ENCODE results near the gene ADTRP. TPM values are rescaled to one million over a fixed set of nuclear protein-coding genes. Genes with fewer than 3 reads are reported as not detected.

Gene ADTRP
- total and polyA plus RNA-seq, 2 of the 13 experiments (the other 11 are each of a cell fraction or from before 2014, with no cell fraction given) = not detected

- TF ChIP-seq E2F1 (CRISPR knock-in tag; IDR thresholded peaks at IDR 0.05) = no peak
- TF ChIP-seq, protein P1, sequence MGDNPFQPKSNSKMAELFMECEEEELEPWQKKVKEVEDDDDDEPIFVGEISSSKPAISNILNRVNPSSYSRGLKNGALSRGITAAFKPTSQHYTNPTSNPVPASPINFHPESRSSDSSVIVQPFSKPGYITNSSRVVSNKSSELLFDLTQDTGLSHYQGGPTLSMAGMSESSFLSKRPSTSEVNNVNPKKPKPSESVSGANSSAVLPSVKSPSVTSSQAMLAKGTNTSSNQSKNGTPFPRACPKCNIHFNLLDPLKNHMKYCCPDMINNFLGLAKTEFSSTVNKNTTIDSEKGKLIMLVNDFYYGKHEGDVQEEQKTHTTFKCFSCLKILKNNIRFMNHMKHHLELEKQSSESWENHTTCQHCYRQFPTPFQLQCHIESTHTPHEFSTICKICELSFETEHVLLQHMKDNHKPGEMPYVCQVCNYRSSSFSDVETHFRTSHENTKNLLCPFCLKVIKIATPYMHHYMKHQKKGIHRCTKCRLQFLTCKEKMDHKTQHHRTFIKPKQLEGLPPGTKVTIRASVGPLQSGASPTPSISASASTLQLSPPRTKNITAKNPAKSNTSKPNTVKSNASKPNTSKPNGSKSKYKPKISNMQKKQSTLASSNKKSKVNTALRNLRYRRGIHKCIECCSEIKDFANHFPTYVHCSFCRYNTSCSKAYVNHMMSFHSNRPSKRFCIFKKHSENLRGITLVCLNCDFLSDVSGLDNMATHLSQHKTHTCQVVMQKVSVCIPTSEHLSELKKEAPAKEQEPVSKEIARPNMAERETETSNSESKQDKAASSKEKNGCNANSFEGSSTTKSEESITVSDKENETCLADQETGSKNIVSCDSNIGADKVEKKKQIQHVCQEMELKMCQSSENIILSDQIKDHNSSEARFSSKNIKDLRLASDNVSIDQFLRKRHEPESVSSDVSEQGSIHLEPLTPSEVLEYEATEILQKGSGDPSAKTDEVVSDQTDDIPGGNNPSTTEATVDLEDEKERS (CRISPR knock-in tag; IDR thresholded peaks at IDR 0.05) = no peak
- TF ChIP-seq AGO2 (optimal IDR thresholded peaks at IDR 0.05; ENCODE audit: low read depth, low read length) = no peak
These were observed 11.1 kb downstream of the ADTRP start (continued) for GRCh38 chr6:11767458-11767857.

DNA sequence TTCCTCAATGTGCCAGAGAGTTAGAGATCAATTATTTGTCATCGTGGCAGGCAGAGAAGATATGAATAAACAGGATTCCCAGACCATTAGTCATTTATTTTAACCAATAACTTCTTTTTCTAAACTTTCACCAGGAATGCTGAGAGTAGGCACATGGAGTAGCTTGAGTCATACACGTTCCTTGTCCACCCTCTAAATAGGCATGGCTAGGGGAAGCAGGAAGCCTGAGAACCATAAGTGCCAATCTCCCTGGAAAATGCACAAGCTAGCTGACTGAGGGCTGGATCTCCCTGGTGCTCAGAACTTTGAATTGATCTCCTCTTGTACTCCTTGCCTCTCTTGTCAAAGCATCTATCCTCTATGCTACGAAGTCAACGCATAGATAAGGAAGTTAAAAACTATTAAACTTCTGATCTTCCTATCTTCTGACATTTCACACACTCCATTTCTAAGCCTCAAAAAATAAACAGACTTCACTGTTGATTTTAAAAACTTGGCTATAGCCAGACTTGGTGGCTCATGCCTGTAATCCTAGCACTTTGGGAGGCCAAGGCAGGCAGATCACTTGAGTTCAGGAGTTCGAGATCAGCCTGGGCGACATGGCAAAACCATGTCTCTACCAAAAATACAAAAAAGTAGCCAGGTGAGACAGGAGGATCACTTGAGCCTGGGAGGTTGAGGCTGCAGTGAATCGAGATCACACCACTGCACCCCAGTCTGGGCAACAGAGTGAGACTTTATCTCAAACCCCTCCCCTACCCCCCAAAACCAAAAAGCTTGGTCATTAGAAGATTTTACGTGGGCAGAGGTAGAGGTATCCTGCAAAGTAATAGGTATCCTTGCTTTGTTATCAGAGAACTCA, 11.8 kb downstream of the ADTRP start:
- H3K4me3 ChIP-seq (replicated peaks in 1 of 3; ENCODE audit: insufficient read depth in 1 of 3, low read depth in 2 of 3, low read length in 3 of 3) = no peak overlapping the region
- no TSS peak for BruUV-seq (replicated peaks)
- H4K20me1 ChIP-seq (ENCODE audit: insufficient read depth, low read length) = no peaks in the 10 kb centered on the region
- H2AFZ ChIP-seq (ENCODE audit: low read length) = no peak overlapping the region
- POLR2A ChIA-PET = no interaction called here
- ATAC-seq (no peak), DNase-seq (ENCODE audit: low spot score) (peak; percentile 10), FAIRE-seq (no peak)
- CTCF ChIA-PET (ENCODE audit: low intra/inter-chr PET ratio, low total read pairs) = no interaction called here
- intact Hi-C loops (cut with micrococcal nuclease; ENCODE audit: unreplicated experiment) = no loop called here
- no peak overlapping the region for H3K27ac ChIP-seq (ENCODE audit: extremely low read length, insufficient read depth, low read length)
- no peaks in the 10 kb centered on the region for H3K9me3 ChIP-seq (ENCODE audit: low read length)
- 20% methylated on average over 8 of the region's 8 CpGs for WGBS (ENCODE audit: low lambda C conversion rate)
- H3K36me3 ChIP-seq (replicated peaks in 1 of 2; ENCODE audit: control insufficient read depth in 1 of 2, insufficient read depth in 2 of 2, low read length in 2 of 2) = no peaks in the 10 kb centered on the region
- no peaks in the 10 kb centered on the region for H3K79me2 ChIP-seq (ENCODE audit: insufficient read depth, low read length)
- no peak overlapping the region for H3K4me2 ChIP-seq (ENCODE audit: low read depth, low read length)
- in situ Hi-C loops (cut with HindIII; ENCODE audit: extremely low pct_ligation_motif_present, low pct_unique_long_range_greater_than_20kb) = no loop called here
- no peak overlapping the region for H3K9ac ChIP-seq (ENCODE audit: insufficient read depth, low read depth, low read length)
- peaks cover 2 to 21% of the 10 kb centered on the region in 2 experiments; a peak in 2 of 5 replicates for H3K27me3 ChIP-seq (ENCODE audit: control insufficient read depth in 1 of 2, insufficient read depth in 2 of 2, low read length in 2 of 2)
- TF ChIP-seq MTA1 (CRISPR knock-in tag; IDR thresholded peaks at IDR 0.05; ENCODE audit: borderline replicate concordance) (no peak), FOXO4 (CRISPR knock-in tag; conservative IDR thresholded peaks at IDR 0.05) (0 out of 2 replicates have a peak, but pooled peaks have one; percentile 24), ZNF503 (CRISPR knock-in tag; IDR thresholded peaks at IDR 0.05) (no peak), ETV5 (CRISPR knock-in tag; IDR thresholded peaks at IDR 0.05; ENCODE audit: borderline replicate concordance) (no peak), KLF9 (CRISPR knock-in tag; IDR thresholded peaks at IDR 0.05; ENCODE audit: low read depth) (no peak)
- TF ChIP-seq, protein P2, sequence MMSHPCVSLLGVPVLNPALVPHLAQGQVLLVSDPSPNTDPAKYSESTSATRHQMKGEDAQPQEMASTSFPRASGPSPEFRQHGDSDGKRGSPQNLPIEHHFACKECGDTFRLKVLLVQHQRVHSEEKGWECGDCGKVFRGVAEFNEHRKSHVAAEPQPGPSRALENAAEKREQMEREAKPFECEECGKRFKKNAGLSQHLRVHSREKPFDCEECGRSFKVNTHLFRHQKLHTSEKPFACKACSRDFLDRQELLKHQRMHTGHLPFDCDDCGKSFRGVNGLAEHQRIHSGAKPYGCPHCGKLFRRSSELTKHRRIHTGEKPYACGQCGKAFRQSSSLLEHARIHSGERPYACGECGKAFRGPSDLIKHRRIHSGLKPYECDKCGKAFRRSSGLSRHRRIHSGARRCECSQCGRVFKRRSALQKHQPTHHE (CRISPR knock-in tag; IDR thresholded peaks at IDR 0.05; ENCODE audit: borderline replicate concordance) = no peak
- H3K4me1 ChIP-seq (ENCODE audit: insufficient read depth, low read length) = peaks cover 5% of the 10 kb centered on the region; the same call in 1 of the 2 replicates

Data from HepG2 (cell line).